Lung microvascular endothelial cell (primary cell): Measurements from ENCODE around the gene TEDC2. TPM values are rescaled to one million over a fixed set of nuclear protein-coding genes. Genes with fewer than 3 reads are reported as not detected.
A peak's percentile ranks its signal among the peaks of the same experiment; 100 is the strongest.

Experiments
- DNase-seq, 2 donors: peaks; one replicate each; pipeline versions ENCODE4 v3.0.0 to v3.0.0-alpha.2; 2010; ENCODE audit warnings: low read depth in 2 of 2
- total RNA-seq: library from RNA; depleted of rRNA; stranded (reverse); fragments of >200 nt; gene quantifications from 2 replicates; pipeline ENCODE4 v1.2.1, GENCODE V29; 2014

TEDC2 gene
- total RNA-seq, 1 donor from 2014 or later, result 2.6 TPM

DNA sequence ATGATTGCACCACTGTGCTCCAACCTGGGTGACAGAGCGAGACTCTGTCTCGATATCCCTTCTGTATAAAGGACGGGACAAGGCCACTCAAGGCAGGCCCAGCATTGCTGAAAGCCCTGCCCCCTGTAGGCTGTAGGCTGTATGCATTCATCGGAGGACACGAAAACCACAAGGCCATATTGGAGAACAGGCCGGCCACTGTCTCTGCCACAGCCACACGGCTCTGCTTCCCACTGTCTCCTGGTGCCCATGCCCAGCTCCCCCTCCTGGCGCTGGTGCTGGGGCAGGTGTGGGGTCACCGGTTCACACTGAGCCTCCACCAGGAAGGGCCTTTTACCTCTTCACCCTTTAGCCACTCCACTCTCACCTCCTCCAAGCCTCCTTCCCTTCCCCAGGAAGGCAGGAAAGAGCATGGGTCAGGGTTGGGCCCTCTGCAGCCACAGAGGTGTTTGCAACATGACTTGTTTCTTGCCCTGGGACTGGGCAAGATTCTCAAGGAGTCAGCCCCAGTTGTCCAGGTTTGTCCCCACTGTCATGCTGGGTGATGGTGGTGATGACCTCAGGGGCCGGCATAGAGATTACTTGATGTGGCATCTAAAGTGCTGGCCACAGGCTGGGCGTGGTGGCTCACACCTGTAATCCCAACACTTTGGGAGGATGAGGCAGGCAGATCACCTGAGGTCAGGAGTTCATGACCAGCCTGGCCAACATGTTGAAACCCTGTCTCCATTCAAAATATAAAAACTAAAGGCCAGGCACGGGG lies 5.9 kb downstream of the TEDC2 start:
- DNase-seq, result no peak

- DNase-seq, result no peak
Observed at GRCh38 chr16:2466667-2467527, 7.0 kb downstream of the TEDC2 start.

GRCh38 chr16:2467528-2468232 lies 7.8 kb downstream of the TEDC2 start:
- DNase-seq, result peak; percentile 48 to 66

GRCh38 chr16:2468233-2468724 lies 8.4 kb downstream of the TEDC2 start:
- peak in 1 of 2 donors; percentile 24 for DNase-seq

DNA sequence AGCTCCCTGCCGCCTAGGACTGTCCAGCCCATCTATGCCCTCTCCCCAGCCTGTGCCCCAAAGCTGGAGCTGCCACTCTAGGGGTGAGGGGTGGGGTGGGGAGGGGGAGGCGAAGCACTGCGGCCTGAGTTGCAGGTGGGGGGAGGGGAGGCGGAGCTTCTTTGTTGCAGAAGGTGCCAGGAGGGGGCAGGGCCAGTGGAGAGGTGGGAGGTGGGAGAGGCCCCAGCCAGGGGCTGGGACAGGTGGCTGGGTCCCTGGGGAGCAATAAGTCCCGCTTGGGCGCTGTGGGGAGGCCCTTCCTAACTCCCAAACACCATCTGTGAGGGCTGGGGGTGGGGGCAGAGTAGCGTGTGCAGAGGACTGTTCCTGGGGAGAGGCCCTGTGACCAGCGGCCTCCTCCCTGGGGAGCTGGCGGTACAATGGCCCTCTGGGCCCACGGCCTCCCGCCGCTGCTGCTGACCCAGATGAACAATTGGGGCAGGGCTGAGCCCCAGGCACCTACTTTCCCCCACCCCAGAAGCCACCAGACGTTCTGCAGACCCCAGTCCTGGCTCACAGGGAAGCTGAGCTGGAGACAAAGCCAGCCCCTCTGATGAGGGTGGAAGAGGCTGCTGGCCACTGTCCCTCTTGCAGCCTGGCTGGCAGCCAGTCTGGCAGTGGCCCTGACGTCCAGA lies 9.0 kb downstream of the TEDC2 start:
- peak in 1 of 2 donors; percentile 48 for DNase-seq

- no peak for DNase-seq
Observed at GRCh38 chr16:2469399-2470233, 9.7 kb downstream of the TEDC2 start.

DNA sequence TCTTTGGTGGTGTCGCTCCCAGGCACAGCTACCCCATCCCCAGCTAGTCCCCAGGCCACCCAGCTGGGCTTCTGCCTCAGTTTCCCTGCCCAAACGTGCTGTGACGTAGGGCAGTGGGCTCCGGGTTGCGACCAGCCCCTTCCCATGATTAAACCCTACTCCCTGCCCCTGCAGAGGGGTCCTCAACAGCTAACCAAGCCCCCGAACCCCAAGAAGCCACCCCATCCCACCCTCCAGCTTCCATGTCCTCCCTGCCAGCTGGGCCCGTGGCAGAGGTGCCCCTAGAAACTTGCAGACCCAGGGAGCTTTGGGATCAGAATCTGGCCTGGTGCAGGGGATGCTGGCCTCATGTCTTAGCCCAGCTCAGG lies 10.3 kb downstream of the TEDC2 start:
- no peak for DNase-seq

- DNase-seq, result no peak
Observed at GRCh38 chr16:2470603-2471015, 10.7 kb downstream of the TEDC2 start.

GRCh38 chr16:2471016-2471652 lies 11.2 kb downstream of the TEDC2 start, which contains the start of gene NTN3:
Gene NTN3 (plus strand): TSS chr16:2471297. CDS start chr16:2471702, 405 bp downstream.
- no peak for DNase-seq

DNA sequence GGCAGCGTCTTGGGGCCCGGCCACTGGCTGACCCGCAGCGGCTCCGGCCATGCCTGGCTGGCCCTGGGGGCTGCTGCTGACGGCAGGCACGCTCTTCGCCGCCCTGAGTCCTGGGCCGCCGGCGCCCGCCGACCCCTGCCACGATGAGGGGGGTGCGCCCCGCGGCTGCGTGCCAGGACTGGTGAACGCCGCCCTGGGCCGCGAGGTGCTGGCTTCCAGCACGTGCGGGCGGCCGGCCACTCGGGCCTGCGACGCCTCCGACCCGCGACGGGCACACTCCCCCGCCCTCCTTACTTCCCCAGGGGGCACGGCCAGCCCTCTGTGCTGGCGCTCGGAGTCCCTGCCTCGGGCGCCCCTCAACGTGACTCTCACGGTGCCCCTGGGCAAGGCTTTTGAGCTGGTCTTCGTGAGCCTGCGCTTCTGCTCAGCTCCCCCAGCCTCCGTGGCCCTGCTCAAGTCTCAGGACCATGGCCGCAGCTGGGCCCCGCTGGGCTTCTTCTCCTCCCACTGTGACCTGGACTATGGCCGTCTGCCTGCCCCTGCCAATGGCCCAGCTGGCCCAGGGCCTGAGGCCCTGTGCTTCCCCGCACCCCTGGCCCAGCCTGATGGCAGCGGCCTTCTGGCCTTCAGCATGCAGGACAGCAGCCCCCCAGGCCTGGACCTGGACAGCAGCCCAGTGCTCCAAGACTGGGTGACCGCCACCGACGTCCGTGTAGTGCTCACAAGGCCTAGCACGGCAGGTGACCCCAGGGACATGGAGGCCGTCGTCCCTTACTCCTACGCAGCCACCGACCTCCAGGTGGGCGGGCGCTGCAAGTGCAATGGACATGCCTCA lies 12.0 kb downstream of the TEDC2 start:
- no peak for DNase-seq

- DNase-seq, result no peak
Observed at GRCh38 chr16:2472488-2472864, 12.6 kb downstream of the TEDC2 start.

- DNase-seq, result no peak
Observed at GRCh38 chr16:2472885-2473445, 13.1 kb downstream of the TEDC2 start.

- DNase-seq, result no peak
Observed at GRCh38 chr16:2473446-2473926, 13.6 kb downstream of the TEDC2 start.

DNA sequence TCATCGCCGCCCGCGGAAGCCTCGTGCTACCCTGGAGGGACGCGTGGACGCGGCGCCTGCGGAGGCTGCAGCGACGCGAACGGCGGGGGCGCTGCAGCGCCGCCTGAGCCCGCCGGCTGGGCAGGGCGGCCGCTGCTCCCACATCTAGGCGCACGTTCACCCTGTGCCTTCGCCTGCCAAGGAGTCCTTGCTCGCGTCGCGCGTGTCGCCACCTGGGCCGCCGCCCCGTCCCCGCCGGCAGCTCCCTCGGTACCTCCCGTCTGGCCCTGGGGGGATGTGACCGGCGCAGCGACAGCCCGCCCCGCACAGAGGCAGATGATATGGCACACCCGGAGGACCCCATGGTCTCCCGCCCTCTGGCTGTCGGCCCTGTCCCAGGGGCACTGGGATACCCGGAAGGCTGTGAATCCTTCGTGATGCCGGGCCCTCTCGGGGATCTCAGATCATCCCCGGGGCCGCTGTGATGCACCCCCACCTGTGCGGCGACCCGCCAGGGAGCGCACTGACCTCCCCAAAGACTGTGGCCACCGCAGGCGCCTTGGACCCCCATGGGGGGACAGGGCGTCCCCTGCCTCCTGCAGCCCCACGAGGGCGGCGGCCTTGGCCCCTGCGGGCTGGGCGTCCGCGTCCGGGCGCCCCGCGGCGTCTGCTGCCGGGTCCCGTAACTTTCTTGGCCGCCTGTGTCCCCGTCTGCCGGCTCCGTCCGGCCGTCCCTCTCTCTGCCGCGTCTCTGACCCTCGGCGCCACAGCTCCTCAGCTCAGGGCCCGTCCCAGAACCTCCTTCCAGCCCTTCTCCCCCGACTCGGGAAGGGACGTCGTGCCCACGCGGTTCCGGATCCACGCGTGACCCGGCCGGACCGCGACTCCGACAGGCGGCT lies 14.3 kb downstream of the TEDC2 start:
- DNase-seq, result peak; percentile 57 to 65

DNA sequence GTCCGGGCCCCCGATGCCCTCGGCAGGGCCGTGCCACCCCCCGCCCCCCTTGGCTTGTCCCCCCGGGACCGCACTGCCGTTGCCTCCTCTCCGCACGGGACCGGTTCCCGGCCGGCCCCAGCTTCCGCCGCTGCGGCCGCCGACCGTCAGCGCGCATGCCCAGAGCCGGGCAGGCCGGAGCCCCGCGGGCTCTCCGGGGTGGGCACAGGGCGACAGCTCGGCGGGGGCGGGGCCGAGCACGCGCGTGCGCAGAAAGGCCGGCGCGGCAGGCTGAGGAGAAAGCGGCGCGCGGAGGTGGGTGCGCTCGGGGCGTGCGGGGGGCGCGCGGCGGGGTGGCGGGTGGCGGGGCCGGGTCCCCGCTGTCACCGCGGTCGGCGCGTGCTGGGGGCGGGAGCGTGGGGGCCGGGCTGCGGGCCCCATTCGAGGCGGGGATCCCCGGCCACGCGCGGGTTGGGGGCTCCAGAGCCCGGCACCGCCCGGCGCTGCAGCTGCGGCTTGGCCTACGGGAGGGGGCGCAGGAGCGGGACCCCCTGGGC lies 15.0 kb downstream of the TEDC2 start, which contains the start of gene TBC1D24:
Gene TBC1D24 (plus strand): TSS at position 251 of the 536 bp plus-strand sequence. CDS start 21,022 bp downstream, outside the sequence.
- DNase-seq, result peak; percentile 84 to 90

- no peak for DNase-seq
Observed at GRCh38 chr16:2475413-2476344, 15.8 kb downstream of the TEDC2 start.
